ENCODE results near the gene FAM227B.

FAM227B gene

DNA sequence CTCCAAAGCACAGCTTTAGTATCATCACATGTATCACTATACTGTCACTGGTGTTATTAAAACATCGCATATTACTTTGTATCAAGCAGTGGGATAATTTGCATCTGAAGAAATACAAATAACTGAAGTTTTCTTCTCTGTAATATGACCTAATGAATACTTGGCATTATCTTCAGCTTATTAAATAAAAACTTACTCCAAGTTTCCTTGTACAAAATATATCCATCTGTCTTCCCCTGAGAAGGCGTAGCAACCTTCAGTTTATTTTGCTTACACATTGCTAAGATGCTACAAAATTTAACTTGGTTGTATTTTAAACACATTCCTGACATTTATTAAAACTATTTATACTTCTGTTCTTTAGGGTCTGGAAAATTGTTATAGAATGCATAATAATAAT is 183.9 kb downstream of the FAM227B start:
- TF ChIP-seq, protein P1, sequence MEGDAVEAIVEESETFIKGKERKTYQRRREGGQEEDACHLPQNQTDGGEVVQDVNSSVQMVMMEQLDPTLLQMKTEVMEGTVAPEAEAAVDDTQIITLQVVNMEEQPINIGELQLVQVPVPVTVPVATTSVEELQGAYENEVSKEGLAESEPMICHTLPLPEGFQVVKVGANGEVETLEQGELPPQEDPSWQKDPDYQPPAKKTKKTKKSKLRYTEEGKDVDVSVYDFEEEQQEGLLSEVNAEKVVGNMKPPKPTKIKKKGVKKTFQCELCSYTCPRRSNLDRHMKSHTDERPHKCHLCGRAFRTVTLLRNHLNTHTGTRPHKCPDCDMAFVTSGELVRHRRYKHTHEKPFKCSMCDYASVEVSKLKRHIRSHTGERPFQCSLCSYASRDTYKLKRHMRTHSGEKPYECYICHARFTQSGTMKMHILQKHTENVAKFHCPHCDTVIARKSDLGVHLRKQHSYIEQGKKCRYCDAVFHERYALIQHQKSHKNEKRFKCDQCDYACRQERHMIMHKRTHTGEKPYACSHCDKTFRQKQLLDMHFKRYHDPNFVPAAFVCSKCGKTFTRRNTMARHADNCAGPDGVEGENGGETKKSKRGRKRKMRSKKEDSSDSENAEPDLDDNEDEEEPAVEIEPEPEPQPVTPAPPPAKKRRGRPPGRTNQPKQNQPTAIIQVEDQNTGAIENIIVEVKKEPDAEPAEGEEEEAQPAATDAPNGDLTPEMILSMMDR (IDR thresholded peaks at IDR 0.05) = no peak

DNA sequence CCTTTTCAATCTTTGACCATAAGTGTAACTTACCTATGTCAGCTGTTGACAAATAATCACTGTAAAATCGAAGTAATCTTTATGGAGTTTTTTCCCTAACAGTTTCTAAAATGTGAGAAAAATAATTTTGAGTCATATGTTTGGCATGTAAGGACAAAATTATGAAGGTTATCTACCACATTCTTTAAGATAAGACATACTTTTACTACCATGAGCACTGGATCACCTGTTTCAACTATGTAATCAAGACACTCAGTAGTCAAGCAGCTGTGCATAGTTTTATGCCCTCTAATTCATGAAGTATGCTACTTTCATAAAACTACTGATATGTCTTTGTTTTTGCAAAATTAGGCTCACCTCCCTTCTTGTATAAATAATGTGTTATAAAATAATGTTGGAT is 185.4 kb downstream of the FAM227B start:
- TF ChIP-seq, protein P1 (IDR thresholded peaks at IDR 0.05) = no peak

DNA sequence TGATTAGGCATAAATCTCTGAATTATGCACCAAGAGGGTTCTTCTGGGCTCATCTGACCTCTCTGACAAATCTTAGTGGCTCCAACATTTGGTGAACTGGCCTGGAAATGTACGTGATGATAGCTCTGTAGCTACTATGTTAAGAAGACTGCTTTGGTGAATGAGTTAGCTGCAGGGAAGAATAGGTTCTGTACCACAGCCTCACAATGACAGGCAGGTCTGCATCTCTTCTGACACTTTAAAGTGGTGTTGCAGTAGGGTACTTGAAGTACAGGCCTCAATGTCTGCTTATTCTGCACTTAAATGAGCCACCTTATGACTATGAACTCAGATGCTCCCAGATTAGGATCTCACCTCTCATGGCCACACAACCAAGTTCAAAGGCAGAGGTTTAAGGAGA is 190.6 kb downstream of the FAM227B start:
- TF ChIP-seq, protein P1 (IDR thresholded peaks at IDR 0.05) = no peak

DNA sequence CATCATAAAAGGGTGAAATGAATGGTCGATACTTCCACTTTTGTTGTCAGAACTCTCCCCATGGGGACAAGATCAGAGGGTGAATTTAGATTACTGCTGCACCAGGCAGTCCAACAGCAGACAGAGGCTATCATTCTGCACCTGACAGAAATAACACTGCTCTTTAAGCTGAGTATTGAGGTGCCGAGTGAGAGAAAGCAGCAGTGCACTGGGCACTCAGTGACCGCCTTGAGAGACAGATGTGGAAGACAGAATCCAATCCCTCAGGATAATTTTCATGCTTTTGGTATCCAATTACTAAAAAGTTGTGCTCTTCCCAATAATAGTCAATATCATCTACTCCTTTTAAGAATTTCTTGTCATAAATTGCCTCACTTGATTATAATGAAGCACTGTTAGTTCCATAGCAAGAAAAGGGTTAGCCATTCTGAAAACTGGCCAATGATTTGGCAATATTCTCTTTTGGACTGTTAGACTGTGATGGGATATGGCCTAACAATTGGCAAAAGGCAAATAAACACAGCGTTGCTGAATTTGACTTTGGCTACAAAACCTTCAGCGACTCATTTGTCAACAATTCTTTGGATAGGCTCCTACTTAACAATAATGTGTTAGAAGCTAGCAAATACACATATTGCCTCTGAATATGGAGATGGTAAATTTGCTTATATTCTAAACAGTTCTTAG is 192.1 kb downstream of the FAM227B start:
- TF ChIP-seq, protein P1 (IDR thresholded peaks at IDR 0.05) = no peak

DNA sequence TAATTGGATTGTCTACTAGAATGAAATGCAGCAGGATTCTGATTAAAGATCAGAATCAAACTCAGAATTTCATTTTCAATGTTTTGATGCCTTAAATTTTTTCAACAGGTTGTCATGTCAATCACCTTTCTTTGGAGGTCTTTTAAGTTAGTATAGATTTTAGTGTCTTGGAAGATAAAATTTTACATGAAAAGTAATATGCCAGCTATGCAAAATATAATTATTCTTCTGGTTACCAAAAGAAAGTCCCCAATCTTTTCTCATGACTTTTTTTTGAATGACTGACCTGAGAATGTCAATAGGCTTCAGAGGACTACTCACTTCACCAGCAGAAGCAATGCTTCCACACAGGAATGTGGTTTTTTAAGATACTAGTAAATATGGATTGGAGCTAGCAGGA is 193.2 kb downstream of the FAM227B start:
- TF ChIP-seq, protein P1 (IDR thresholded peaks at IDR 0.05) = no peak

DNA sequence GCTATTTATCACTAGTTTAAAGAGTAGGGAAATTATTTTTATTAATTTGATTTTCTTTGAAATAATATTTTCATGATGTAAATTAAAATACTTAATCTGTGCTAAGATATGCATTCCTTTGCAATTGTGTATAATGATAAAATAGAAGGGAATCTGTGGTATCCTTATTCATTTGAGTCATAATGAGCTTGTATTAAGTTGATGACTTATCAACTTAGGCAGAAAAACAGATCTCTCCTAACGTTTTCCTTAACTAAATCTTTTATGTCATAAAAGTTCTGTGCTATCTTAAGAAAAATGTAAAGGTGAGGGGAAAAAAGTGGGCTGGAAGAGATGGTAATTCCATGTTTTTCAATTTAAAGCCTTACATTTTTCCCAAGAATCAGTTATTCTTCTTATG is 195.7 kb downstream of the FAM227B start:
- TF ChIP-seq, protein P1 (IDR thresholded peaks at IDR 0.05) = no peak

DNA sequence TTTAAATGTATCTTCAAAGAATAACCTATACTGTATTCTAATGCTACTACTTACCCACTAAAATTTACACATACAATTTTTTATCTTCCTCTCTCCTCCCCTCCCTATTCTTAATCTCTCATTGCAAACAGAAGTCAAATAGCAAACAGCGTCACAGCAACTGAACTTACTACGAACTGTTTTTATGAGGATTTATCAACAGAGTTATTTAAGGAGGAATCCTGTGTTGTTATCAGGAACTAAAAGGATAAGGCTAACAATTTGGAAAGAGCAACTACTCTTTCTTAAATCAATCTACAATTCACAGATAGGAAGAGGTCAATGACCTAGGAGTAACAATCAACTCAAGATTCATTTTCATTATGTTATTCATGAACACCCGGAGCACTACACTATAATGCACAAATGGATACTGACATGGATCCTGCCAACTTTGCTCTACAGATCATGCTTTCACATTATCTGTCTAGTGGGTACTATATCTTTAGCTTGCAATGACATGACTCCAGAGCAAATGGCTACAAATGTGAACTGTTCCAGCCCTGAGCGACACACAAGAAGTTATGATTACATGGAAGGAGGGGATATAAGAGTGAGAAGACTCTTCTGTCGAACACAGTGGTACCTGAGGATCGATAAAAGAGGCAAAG is 196.6 kb downstream of the FAM227B start:
- TF ChIP-seq, protein P1 (IDR thresholded peaks at IDR 0.05) = no peak
